Stimulated activated CD8-positive, alpha-beta memory T cell treated with anti-CD3 and anti-CD28 coated beads, Interleukin-15, amount 100 ng/mL, for 24 hours (primary cell): ENCODE results near the gene KHDRBS1.
"Not testable (repeated sequence)": the region's sequence is repeated elsewhere in the genome, so short reads cannot be mapped to it uniquely, and the experiment has no call there.

Experiments used
- DNase-seq: peaks from one replicate; pipeline ENCODE4 v3.0.0-alpha.2; 2020; ENCODE audit warnings: low read depth

Gene KHDRBS1

GRCh38 chr1:32014199-32014947 is 705 bp downstream of the KHDRBS1 start:
- DNase-seq, result peak; percentile 16

GRCh38 chr1:32014948-32015273 is 1.2 kb downstream of the KHDRBS1 start:
- DNase-seq, result no peak

- DNase-seq, result no peak
These were observed 6.7 kb downstream of the KHDRBS1 start for GRCh38 chr1:32020339-32020738.

GRCh38 chr1:32021574-32022018 is 7.9 kb downstream of the KHDRBS1 start:
- not testable (repeated sequence) for DNase-seq

GRCh38 chr1:32023351-32023750 is 9.7 kb downstream of the KHDRBS1 start:
- DNase-seq, result no peak

GRCh38 chr1:32025515-32025914 is 11.8 kb downstream of the KHDRBS1 start:
- DNase-seq, result no peak

- DNase-seq, result no peak
These were observed 15.1 kb downstream of the KHDRBS1 start for GRCh38 chr1:32028746-32029145.

- no peak for DNase-seq
These were observed 18.1 kb downstream of the KHDRBS1 start for GRCh38 chr1:32031578-32032274.

- no peak for DNase-seq
These were observed 18.6 kb downstream of the KHDRBS1 start for GRCh38 chr1:32032275-32032615.

- DNase-seq, result no peak
These were observed 21.5 kb downstream of the KHDRBS1 start for GRCh38 chr1:32035119-32035518.

- no peak for DNase-seq
These were observed 27.0 kb downstream of the KHDRBS1 start for GRCh38 chr1:32040711-32041110.

- DNase-seq, result no peak
These were observed 28.7 kb downstream of the KHDRBS1 start for GRCh38 chr1:32042330-32042729.

GRCh38 chr1:32044234-32044633 is 30.6 kb downstream of the KHDRBS1 start:
- no peak for DNase-seq

GRCh38 chr1:32045772-32046171 is 32.1 kb downstream of the KHDRBS1 start:
- no peak for DNase-seq

GRCh38 chr1:32047701-32048100 is 34.0 kb downstream of the KHDRBS1 start:
- DNase-seq, result no peak

GRCh38 chr1:32048440-32048839 is 34.8 kb downstream of the KHDRBS1 start:
- no peak for DNase-seq

GRCh38 chr1:32051706-32052105 is 38.0 kb downstream of the KHDRBS1 start:
- DNase-seq, result no peak

GRCh38 chr1:32052887-32053286 is 39.2 kb downstream of the KHDRBS1 start:
- DNase-seq, result no peak

GRCh38 chr1:32055416-32055815 is 41.7 kb downstream of the KHDRBS1 start:
- DNase-seq, result no peak

- no peak for DNase-seq
These were observed 42.9 kb downstream of the KHDRBS1 start for GRCh38 chr1:32056598-32056997.

GRCh38 chr1:32060914-32061313 is 47.2 kb downstream of the KHDRBS1 start:
- no peak for DNase-seq

- no peak for DNase-seq
These were observed 49.2 kb downstream of the KHDRBS1 start for GRCh38 chr1:32062867-32063230.

- no peak for DNase-seq
These were observed 49.6 kb downstream of the KHDRBS1 start for GRCh38 chr1:32063261-32063681.
